H1 (cell line): Measurements from ENCODE around the gene MYG1. TPM values are rescaled to one million over a fixed set of nuclear protein-coding genes. Genes with fewer than 3 reads are reported as not detected.

Source experiments
- SIN3A ChIP-seq, 2 experiments: IDR thresholded peaks in 1 of 2; conservative IDR thresholded peaks in 1 of 2; 2 replicates each; pipeline ENCODE4 v1.6.1; 2011 to 2012; ENCODE audit warnings: low read length in 2 of 2, improper control_type of control experiment in 1 of 2, low read depth in 1 of 2, mild to moderate bottlenecking in 1 of 2
- polyA plus RNA-seq, 7 experiments: library from polyadenylated mRNA; depleted of rRNA in 3 of 7; stranded (reverse) in 5 of 7; unstranded in 2 of 7; fragments of >200 nt in 5 of 7; fragments of 200-250 nt in 2 of 7; gene quantifications; 1 replicate in 5 of 7; 2 replicates in 1 of 7; 4 replicates in 1 of 7; pipeline versions ENCODE4 v1.2.1 to v1.2.3, GENCODE V29; 2011 to 2013; ENCODE audit warnings: missing spikeins in 2 of 7, mixed read lengths in 2 of 7
- total RNA-seq: library from RNA; stranded (reverse); fragmentation: NEBNext Ultra II Directional; extraction: Animal tissue kit (Norgen Biotek cat#: 25700); gene quantifications from 2 replicates; pipeline ENCODE4 v1.2.1, GENCODE V29; 2021

MYG1 gene
- total and polyA plus RNA-seq, 2 of the 8 experiments (the other 6 are each of a cell fraction or from before 2014, with no cell fraction given) = 83.3 to 104 TPM

- peak; percentile 71 to 75; a peak in 2 of 4 replicates for TF ChIP-seq SIN3A (conservative IDR thresholded peaks at IDR 0.05 in 1 of 2, IDR thresholded peaks at IDR 0.05 in 1 of 2; ENCODE audit: low read depth in 1 of 2, low read length in 2 of 2)
Observed at GRCh38 chr12:53295070-53295890, 4.2 kb upstream of the MYG1 start, which contains the start of gene PFDN5 (continued).
